SH-SY5Y (cell line): ENCODE measurements around the gene ALPI.

Source experiments
- GATA2 ChIP-seq: IDR thresholded peaks from 2 replicates; pipeline ENCODE4 v1.6.1; 2011; ENCODE audit warnings: mild to moderate bottlenecking, low read depth, low read length
- GATA3 ChIP-seq: IDR thresholded peaks from 2 replicates; pipeline ENCODE4 v1.6.1; 2011; ENCODE audit warnings: low read depth, mild to moderate bottlenecking, low read length, moderate library complexity

DNA sequence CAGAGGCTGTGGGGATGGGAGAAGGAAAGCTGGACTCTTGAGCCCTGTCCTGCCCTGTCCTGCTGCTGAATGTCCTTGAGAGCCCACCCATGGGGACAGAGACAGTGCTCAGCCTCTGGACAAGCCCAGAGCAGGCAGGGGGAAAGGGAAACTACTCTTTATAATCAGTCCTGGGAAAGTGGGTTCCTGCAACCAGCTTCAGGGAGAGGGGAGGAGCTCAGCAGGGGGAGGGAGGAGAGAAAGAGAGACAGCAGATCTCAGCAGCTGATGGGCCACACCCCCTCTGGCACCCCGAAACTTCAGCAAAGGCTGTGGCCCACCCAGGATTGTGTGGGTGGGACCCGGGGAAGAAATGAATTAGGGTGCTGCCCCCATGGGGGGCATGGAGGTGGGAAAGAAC, 20.1 kb downstream of the ALPI start:
- TF ChIP-seq GATA3, result no peak
- TF ChIP-seq GATA2, result no peak
